HG02938 (cell line): ENCODE measurements around the gene RNF40.

ENCODE experiments used
- ATAC-seq: cut with Tn5 transposase; IDR thresholded peaks from one replicate; pipeline ENCODE4 v1.9.1; 2021; ENCODE audit warnings: mild to moderate bottlenecking, moderate library complexity; ENCODE audit not compliant: unreplicated experiment

RNF40 gene

GRCh38 chr16:30761427-30761927 lies 645 bp upstream of the RNF40 start:
- peak; percentile 26 for ATAC-seq

- no peak for ATAC-seq
These were observed 1.0 kb downstream of the RNF40 start for GRCh38 chr16:30762991-30763725.

- no peak for ATAC-seq
These were observed 2.0 kb downstream of the RNF40 start for GRCh38 chr16:30764086-30764485.

GRCh38 chr16:30764816-30765465 lies 2.8 kb downstream of the RNF40 start:
- no peak for ATAC-seq

- ATAC-seq, result no peak
These were observed 4.2 kb downstream of the RNF40 start for GRCh38 chr16:30766206-30766932.

- ATAC-seq, result no peak
These were observed 4.8 kb downstream of the RNF40 start for GRCh38 chr16:30766933-30767284.

GRCh38 chr16:30767767-30768465 lies 5.8 kb downstream of the RNF40 start:
- ATAC-seq, result no peak

GRCh38 chr16:30768583-30769181 lies 6.6 kb downstream of the RNF40 start:
- ATAC-seq, result no peak

GRCh38 chr16:30769379-30770089 lies 7.4 kb downstream of the RNF40 start:
- no peak for ATAC-seq

- ATAC-seq, result no peak
These were observed 9.6 kb downstream of the RNF40 start for GRCh38 chr16:30771726-30772125.

- ATAC-seq, result no peak
These were observed 11.7 kb downstream of the RNF40 start for GRCh38 chr16:30773826-30774225.

GRCh38 chr16:30774367-30775130 lies 12.4 kb downstream of the RNF40 start:
- no peak for ATAC-seq

- no peak for ATAC-seq
These were observed 12.9 kb downstream of the RNF40 start for GRCh38 chr16:30775131-30775391.

- peak; percentile 60 for ATAC-seq
These were observed 13.5 kb downstream of the RNF40 start for GRCh38 chr16:30775392-30776188.

- no peak for ATAC-seq
These were observed 15.6 kb downstream of the RNF40 start for GRCh38 chr16:30777591-30778297.

GRCh38 chr16:30778549-30779244 lies 16.6 kb downstream of the RNF40 start:
- no peak for ATAC-seq

GRCh38 chr16:30779596-30779995 lies 17.5 kb downstream of the RNF40 start:
- ATAC-seq, result no peak

- ATAC-seq, result no peak
These were observed 17.9 kb downstream of the RNF40 start for GRCh38 chr16:30780021-30780420.
